SW 1271 (cell line): ENCODE measurements around the gene REG1B.

Source experiments
- DNase-seq, 2 experiments: peaks; one replicate each; lab custom pipeline; 2025; lab: John Stamatoyannopoulos, UW

Gene REG1B

GRCh38 chr2:79087785-79088364 lies at the start of gene REG1B:
REG1B (minus strand) TSS chr2:79087993; CDS start chr2:79087612, 381 bp downstream.
- DNase-seq: no peak

- no peak for DNase-seq
Observed at GRCh38 chr2:79131687-79132086, 43.9 kb upstream of the REG1B start.

DNA sequence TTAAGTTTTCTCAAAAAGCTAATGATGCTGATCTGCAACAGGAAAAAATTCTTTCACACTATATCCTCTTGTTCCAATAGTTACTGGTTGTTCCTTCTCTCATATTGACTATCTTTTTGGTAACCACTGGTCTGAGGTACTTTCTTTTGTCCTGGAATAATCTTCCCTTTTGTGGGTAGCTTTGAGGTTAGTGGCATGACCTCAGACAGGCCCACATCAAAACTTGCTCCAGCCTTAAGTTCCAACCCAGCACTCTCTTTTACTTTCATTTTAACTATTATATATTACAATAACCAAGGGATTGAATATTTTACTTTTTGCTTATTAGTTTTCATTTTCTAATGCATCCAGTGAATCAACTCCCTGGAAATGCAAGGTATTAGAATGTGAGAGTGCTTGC lies 42.0 kb upstream of the REG1B start:
- DNase-seq: no peak

DNA sequence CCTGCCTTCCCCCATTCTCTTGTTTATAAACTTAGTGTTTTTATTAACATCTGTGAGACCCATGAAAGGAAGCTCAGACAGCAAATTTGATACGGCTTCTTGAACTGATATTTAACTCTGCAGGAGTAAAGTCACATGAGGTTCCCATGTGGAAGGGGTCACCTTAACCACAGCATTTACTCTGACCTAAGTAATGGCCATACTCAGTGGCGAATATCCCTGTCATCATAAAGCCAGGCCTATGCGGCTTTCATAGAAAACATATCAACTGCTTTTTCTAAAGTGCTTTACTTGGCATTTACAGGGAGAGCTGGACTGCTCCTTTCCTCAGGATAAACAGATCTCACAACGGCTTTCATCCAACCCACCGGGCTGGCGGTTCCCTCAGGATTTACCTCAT lies 41.5 kb upstream of the REG1B start:
- no peak for DNase-seq

DNA sequence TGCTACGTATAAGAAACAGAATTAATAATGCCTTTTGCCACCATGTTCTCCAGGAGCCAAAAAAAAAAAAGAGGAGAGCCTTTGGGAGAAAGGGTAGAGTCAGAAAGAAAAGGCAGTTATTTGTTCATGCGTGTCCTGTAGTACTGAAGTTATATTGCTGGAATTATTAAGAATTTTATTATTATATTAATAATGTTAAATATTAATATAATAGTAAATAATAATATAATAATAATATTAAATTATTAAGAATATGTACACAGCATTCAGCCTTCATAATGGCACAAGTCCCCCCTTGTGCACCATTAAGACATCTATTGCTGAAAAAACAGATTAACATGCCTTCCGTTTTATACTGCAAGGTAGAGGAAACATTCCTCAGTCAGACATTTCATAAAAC lies 40.6 kb upstream of the REG1B start:
- DNase-seq: no peak

DNA sequence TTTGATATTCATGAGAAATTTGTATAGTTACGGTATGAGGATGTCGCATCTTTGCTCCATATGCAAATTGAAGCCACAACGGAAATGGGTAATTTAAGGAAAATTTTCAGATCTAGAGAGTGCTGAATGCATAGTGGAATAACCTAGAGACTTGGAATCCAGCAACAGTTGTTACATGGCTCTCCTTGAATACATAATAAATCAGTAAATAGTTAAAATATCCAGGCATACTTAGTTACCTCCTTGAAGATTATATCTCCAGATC lies 37.9 kb upstream of the REG1B start:
- DNase-seq: no peak

DNA sequence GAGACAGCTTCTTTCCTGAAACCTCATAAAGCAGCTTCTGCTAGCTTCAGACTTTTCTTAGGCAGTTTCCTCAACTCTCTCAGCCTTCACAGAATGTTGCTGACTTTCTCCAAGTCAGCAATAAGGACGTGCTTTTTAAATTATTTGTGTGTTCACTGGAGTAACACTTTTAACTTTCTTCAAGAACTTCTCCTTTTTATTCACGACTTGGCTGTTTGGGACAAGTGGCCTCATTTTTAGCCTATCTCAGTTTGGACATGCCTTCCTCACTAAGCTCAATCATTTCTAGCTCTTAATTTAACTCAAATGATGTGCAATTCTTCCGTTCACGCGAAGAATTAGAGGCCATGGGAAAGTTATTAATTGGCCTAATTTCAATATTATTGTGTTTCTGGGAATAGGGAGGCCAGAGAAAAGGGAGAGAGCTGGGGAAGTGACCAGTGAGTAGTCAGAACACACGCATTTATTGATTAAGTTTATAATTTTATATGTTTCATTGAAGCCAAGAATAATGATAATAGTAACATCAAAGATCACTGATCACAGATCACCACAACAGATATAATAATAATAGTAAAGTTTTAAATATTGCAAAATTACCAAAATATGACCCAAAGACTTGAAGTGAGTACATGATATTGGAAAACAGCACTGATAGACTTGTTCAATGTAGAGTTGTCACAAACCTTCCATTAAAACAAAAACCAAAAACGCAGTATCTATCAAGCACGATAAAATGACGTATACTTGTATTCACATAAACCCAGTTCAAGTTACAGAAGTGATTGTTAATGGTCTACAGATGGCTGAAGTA lies 37.3 kb upstream of the REG1B start:
- DNase-seq: no peak

GRCh38 chr2:79122676-79123075 lies 34.9 kb upstream of the REG1B start:
- no peak for DNase-seq

DNA sequence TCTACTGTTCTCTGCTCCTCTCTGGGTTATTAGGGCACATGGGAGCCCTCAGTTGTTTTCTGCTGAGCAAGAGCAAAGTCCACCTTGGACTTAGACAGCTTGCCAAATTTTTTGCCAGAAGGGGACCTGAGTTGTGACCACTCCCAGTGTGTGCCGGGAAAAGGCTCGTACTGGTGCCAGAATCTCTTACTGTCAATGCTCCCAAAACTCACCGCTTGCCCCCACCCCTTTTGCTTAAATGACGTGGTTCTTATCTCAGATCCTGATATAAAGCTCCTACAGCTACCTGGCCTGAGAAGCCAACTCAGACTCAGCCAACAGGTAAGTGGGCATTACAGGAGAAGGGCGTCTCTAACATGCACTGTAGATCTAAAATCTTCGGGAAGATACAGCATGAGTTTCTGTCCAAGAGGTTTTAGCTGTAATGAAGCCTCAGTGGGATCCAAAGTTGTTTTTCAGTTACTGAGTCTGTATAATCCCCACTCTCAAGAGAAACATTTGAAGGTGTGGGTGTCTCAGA lies 32.5 kb upstream of the REG1B start, which contains the start of gene REG1A:
TSS of gene REG1A (plus strand) at position 295 of the 520 bp plus-strand sequence. CDS start 374 bp downstream, outside the sequence.
- no peak for DNase-seq

DNA sequence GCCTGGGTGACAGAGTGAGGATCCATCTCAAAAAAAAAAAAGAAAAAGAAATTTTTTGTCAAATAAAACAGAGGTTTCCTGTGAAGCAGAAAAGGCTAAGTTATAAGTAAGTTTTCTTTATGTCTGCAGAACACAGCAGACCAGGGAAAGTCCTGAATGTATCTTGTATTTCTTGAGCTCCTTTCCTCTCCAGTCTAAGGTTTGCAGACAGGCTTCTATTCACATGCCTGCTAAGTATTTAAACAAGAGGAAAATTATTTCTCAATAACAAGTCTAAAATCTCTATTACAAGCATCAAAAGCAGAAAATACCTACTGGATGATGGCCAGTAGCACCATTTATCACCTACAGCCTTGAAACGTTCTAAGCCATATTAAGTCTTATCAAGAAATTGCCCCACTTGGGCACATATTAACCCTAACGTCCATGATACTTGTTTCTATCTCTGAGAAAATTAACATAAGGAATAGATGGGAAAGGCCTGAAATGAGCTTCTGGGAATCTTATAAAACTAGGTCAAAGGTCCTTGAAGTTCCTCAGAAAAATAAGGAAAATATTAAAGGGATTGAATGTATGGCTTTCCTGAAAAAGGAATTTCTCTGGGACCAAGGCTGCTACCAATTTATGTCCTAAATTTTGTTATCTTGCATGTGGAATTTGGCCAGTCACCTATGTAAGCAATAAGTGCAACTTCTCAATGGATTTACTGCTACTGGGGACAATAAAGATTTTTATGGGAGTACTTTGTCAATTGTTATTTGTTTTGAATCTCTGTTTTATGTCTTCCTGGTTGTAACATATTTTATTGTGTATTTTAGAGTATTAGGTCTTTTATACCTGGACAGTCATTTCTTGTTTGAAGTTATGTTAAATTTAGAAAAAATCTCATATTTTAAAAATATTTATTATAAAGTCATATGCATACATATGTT lies 29.5 kb upstream of the REG1B start:
- DNase-seq: no peak

- no peak for DNase-seq
Observed at GRCh38 chr2:79114797-79115494, 27.2 kb upstream of the REG1B start.

DNA sequence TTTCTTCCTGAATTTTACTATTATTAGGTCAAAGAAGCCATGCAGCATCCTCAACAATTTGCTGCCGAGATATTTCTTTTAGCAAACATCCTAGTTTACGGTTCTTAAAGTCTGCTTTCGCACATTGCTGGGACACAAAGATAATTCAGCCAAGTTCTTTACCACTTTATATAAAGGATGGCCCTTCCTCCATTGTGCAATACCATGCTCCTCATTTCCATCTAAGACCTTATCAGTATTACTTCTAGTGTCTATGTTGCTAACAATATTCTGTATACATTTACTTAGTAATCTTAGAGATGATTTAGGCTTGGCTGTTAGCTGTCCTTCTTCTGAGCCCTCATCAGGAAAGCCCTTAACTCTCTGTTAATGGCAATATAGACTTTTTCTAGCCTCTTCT lies 24.5 kb upstream of the REG1B start:
- no peak for DNase-seq

GRCh38 chr2:79105259-79105658 lies 17.5 kb upstream of the REG1B start:
- no peak for DNase-seq

DNA sequence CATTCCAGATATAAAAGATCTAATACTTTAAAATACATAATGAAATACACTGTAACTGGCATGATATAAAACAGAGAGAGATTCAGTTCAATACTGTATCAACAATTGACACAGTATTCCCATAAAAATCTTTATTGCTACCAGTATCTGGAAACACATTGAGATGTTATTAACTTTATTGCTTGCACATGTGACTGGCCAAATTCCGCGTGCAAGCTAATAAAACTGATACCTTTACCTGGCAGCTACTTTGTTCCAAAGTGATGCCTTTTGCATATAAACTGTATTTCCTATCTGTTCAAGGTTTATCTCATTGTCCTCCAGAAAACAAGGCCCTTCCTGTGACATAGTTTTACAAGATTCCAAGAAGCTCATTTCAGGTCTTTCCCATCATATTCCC lies 15.4 kb upstream of the REG1B start:
- no peak for DNase-seq

DNA sequence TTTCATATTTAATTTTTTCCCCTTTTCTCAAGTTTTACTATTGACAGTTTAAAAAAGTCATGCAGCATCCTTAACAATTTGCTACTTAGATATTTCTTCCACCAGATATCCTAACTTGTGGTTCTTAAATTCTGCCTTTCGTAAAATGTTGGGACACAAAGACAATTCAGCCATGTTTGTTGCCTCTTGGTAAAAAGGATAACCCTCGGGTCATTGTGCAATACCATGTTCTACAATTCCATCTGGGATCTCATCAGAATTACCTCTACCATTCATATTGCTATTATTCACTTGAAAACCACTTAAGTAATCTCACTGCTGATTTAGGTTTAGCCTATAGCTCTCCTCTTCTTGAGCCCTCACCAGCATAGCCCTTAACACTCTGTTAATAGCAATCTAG lies 13.2 kb upstream of the REG1B start:
- no peak for DNase-seq

DNA sequence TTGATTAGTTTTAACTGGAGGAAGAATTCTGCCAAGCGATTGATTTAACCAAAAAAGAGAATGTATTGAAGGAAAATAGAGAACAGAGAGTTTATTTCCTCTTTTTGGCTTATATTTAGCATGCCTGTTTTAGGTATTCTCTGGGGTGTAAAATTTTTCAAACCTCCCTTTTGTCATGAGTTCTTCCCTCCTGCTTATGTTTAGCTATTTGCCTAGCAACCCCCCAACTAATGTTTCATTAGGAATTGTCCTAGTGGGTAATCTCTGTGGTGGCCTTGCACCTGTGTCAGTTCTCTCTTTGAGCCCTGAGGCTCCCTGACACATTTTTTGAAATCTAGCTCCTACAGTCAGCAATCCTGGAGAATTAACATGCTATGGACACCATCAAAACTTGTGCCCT lies 12.5 kb upstream of the REG1B start:
- no peak for DNase-seq

- no peak for DNase-seq
Observed at GRCh38 chr2:79099140-79099686, 11.4 kb upstream of the REG1B start.

- no peak for DNase-seq
Observed at GRCh38 chr2:79097843-79098242, 10.1 kb upstream of the REG1B start.

- no peak for DNase-seq
Observed at GRCh38 chr2:79090693-79091092, 2.9 kb upstream of the REG1B start.

DNA sequence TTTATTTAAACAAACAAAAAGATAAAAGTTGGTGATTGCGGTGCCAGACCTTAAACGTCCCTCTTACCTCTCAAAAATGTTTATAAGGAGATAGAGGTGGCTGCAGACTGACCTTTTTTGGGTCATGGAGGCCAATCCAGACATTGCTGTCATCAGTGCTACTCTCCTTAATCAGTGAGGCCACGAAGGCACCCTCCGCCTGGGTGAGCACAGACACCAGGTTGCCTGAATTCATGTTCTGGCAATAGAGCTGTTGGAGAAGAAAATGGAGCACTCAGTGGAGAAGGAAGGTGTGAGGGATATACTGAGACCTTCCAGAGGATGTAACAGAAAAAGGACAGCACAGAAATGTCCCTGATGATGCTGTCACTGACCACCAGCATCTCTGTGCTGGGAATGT lies 1.5 kb downstream of the REG1B start:
- no peak for DNase-seq

DNA sequence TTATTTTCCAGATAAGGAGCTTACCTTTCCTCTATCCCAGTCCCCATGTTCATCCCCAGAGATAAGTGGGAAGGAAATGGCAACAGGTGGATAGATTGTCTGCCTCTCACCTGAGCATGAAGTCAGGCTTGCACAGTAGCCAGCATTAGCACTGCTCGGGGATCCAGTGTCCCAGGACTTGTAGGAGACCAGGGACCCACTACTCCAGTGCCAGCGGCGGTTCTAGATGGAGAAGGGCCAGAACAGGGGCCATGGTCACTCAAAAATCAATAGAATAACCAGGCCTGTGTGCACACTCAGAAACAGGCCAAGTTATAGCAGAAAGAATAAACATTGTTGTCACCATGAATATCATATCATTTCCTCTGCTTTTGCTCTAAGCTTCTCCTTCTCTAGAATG lies 2.4 kb downstream of the REG1B start:
- DNase-seq: no peak
